D721Med (cell line): Measurements from ENCODE around the gene JAGN1.
"Not testable (repeated sequence)": the region's sequence is repeated elsewhere in the genome, so short reads cannot be mapped to it uniquely, and the experiment has no call there.

Source experiments
- DNase-seq: peaks from one replicate; pipeline ENCODE4 v3.0.0; 2011; ENCODE audit warnings: low spot score; ENCODE audit not compliant: insufficient read length
- FAIRE-seq: peaks from 2 replicates; lab custom pipeline; 2011; peaks lifted over from hg19 to GRCh38; lab: Jason Lieb, UNC
- TF ChIP-seq, protein P1 (sequence below): IDR thresholded peaks from 2 replicates; pipeline ENCODE4 v1.5.1; 2012; ENCODE audit warnings: mild to moderate bottlenecking, control low read depth; ENCODE audit not compliant: insufficient read depth; ENCODE audit errors: missing control alignments

The JAGN1 gene

DNA sequence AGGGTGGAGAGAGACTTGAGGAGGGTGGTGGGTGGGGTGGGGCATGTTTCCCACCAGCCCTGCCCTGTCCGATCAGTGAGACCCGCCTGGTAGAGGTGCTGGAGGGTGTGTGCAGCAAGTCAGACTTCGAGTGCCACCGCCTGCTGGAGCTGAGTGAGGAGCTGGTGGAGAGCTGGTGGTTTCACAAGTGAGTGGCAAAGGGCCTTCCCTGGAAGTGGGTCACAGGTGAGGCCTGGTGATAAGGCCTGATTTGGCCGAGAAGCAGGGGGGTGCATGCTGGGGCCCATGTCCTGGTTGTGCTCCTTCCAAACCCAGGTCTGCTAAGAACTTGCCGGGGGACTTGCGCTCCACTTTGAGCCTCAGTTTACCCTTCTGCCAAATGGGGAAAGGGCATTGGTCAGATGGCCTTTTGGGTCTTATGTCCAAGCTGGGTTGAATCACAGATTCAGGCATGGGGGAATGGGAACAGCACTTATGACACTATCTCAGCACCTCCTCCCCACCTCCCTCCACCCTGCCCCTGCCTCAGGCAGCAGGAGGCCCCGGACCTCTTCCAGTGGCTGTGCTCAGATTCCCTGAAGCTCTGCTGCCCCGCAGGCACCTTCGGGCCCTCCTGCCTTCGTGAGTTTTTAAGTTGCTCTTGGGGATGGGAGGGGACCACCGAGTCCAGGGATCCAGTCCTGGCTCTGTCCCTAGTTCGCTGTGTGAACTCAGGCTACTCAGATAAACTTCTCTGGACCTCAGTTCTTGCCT lies 47.3 kb downstream of the JAGN1 start:
- FAIRE-seq = no peak
- TF ChIP-seq, protein P1, sequence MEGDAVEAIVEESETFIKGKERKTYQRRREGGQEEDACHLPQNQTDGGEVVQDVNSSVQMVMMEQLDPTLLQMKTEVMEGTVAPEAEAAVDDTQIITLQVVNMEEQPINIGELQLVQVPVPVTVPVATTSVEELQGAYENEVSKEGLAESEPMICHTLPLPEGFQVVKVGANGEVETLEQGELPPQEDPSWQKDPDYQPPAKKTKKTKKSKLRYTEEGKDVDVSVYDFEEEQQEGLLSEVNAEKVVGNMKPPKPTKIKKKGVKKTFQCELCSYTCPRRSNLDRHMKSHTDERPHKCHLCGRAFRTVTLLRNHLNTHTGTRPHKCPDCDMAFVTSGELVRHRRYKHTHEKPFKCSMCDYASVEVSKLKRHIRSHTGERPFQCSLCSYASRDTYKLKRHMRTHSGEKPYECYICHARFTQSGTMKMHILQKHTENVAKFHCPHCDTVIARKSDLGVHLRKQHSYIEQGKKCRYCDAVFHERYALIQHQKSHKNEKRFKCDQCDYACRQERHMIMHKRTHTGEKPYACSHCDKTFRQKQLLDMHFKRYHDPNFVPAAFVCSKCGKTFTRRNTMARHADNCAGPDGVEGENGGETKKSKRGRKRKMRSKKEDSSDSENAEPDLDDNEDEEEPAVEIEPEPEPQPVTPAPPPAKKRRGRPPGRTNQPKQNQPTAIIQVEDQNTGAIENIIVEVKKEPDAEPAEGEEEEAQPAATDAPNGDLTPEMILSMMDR = no peak

DNA sequence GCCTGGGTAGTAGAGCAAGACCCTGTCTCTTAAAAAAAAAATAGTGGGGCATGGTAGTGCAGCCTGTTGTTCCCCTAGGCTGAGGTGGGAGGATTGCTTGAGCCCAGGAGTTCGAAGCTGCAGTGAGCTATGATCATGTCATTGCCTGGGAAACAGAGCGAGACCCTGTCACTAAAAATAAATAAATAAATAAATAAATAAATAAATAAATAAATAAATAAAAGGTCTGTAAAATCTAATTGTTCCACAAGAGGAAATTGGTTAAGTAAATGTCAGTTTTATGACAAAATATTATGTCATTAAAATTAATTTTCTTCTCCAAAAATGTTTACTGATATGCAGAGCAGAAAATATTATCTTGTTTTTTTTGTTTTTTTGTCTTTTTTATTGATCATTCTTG lies 48.6 kb downstream of the JAGN1 start:
- no peak for DNase-seq
- TF ChIP-seq, protein P1 = no peak
- no peak for FAIRE-seq

More for the DNA sequence above, 47.3 kb downstream of the JAGN1 start:
- DNase-seq = no peak

DNA sequence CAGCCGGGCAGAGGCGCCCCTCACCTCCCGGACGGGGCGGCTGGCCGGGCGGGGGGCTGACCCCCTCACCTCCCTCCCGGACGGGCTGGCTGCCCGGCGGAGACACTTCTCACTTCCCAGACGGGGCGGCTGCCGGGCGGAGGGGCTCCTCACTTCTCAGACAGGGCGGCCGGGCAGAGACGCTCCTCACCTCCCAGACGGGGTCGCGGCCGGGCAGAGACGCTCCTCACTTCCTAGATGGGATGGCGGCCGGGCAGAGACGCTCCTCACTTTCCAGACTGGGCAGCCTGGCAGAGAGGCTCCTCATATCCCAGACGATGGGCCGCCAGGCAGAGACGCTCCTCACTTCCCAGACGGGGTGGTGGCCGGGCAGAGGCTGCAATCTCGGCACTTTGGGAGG lies 49.5 kb downstream of the JAGN1 start:
- not testable (repeated sequence) for FAIRE-seq, DNase-seq

DNA sequence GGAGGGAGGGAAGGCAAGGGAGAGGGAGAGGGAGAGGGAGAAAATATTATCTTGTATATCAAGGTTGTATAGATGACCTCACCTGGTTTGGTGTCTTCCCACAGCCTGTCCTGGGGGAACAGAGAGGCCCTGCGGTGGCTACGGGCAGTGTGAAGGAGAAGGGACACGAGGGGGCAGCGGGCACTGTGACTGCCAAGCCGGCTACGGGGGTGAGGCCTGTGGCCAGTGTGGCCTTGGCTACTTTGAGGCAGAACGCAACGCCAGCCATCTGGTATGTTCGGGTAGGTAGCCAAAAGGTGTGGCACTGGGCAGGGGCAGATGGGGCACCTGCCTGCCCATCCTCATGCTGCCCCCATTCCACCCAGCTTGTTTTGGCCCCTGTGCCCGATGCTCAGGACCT lies 50.3 kb downstream of the JAGN1 start:
- no peak for DNase-seq
- FAIRE-seq = no peak
- TF ChIP-seq, protein P1 = no peak

DNA sequence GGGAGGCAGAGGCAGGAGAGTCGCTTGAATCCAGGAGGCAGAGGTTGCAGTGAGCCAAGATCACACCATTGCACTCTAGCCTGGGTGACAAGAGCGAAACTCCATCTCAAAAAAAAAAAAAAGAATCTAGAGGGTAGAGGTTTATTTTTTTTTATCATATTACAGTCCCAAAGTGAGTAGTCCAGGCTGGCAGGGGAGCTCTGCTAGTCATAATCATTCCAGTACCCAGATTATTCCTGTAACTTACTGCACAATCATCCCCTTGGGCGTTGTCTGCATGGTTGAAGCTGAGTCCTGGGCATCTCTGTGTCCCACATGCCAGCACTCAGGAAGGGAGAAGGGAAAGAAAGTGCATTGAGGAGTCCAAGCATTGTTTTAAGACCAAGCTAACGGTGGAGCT lies 51.8 kb downstream of the JAGN1 start:
- no peak for FAIRE-seq
- TF ChIP-seq, protein P1 = no peak
- DNase-seq = no peak

DNA sequence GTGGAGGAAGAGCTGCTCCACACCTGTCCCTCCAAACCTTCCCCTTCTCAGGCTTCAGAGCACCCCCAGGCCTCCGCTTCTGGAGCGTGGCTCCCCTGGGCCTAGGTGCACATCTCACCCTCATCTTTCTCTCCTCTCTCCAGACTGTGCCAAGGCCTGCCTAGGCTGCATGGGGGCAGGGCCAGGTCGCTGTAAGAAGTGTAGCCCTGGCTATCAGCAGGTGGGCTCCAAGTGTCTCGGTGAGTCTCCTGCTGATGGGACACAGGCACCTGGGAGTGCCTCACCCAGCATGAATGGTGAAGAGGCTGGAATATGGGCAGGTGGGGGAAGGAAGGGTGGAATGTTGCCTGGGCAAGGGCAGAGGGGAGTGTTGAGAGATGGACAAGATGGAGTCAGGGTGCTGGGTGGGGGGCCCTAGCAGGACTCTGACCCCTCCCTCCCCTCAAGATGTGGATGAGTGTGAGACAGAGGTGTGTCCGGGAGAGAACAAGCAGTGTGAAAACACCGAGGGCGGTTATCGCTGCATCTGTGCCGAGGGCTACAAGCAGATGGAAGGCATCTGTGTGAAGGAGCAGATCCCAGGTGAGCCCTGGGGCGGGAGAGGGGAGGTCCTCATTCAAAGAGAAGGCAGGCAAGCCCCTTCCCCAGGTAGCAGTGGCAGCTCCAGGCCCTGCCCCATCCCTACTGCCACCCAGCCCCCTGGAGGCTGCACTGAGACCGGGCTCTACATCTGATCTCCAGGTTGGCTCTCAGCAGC lies 52.7 kb downstream of the JAGN1 start:
- DNase-seq = no peak
- TF ChIP-seq, protein P1 = no peak
- no peak for FAIRE-seq
